Right lobe of liver (tissue), 4 donors: ENCODE results near the gene MUC5AC.
"Not testable (repeated sequence)": the region's sequence is repeated elsewhere in the genome, so short reads cannot be mapped to it uniquely, and the experiment has no call there.

Source experiments
- CTCF ChIP-seq, 4 donors: fragments of 200-600 bp in 3 of 4; fragments of 450-650 bp in 1 of 4; IDR thresholded peaks; one replicate each; pipeline versions ENCODE4 v1.5.1 to v1.8.0; 2016 to 2022; ENCODE audit warnings: antibody characterized with exemption in 4 of 4, mild to moderate bottlenecking in 2 of 4
- POLR2A ChIP-seq: fragments of 450-650 bp; IDR thresholded peaks from one replicate; pipeline ENCODE4 v1.6.1; 2017; ENCODE audit warnings: antibody characterized with exemption, mild to moderate bottlenecking
- donor health status: DM: no; HTN: no; CAD: no.
- donor health status: DM: no; HTN: no; CAD: no.
- donor health status: DM: no; HTN: yes; CAD: no.

GRCh38 chr11:1115292-1115691, 42.5 kb upstream of the MUC5AC start:
- not testable (repeated sequence) for TF ChIP-seq CTCF (IDR thresholded peaks at IDR 0.05); POLR2A
